ENCODE measurements around the gene THOC2. TPM values are rescaled to one million over a fixed set of nuclear protein-coding genes. Genes with fewer than 3 reads are reported as not detected.
"Not testable (repeated sequence)": the region's sequence is repeated elsewhere in the genome, so short reads cannot be mapped to it uniquely, and the experiment has no call there.

THOC2 gene, protein sequence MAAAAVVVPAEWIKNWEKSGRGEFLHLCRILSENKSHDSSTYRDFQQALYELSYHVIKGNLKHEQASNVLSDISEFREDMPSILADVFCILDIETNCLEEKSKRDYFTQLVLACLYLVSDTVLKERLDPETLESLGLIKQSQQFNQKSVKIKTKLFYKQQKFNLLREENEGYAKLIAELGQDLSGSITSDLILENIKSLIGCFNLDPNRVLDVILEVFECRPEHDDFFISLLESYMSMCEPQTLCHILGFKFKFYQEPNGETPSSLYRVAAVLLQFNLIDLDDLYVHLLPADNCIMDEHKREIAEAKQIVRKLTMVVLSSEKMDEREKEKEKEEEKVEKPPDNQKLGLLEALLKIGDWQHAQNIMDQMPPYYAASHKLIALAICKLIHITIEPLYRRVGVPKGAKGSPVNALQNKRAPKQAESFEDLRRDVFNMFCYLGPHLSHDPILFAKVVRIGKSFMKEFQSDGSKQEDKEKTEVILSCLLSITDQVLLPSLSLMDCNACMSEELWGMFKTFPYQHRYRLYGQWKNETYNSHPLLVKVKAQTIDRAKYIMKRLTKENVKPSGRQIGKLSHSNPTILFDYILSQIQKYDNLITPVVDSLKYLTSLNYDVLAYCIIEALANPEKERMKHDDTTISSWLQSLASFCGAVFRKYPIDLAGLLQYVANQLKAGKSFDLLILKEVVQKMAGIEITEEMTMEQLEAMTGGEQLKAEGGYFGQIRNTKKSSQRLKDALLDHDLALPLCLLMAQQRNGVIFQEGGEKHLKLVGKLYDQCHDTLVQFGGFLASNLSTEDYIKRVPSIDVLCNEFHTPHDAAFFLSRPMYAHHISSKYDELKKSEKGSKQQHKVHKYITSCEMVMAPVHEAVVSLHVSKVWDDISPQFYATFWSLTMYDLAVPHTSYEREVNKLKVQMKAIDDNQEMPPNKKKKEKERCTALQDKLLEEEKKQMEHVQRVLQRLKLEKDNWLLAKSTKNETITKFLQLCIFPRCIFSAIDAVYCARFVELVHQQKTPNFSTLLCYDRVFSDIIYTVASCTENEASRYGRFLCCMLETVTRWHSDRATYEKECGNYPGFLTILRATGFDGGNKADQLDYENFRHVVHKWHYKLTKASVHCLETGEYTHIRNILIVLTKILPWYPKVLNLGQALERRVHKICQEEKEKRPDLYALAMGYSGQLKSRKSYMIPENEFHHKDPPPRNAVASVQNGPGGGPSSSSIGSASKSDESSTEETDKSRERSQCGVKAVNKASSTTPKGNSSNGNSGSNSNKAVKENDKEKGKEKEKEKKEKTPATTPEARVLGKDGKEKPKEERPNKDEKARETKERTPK (N-terminal part only)
- 100 to 1,000 TPM in 3 of 4 donors, 10 to 100 TPM in 1; 96.7 to 143 (median 125) TPM for polyA plus RNA-seq (ENCODE audit: insufficient read length in 4 of 4)

DNA sequence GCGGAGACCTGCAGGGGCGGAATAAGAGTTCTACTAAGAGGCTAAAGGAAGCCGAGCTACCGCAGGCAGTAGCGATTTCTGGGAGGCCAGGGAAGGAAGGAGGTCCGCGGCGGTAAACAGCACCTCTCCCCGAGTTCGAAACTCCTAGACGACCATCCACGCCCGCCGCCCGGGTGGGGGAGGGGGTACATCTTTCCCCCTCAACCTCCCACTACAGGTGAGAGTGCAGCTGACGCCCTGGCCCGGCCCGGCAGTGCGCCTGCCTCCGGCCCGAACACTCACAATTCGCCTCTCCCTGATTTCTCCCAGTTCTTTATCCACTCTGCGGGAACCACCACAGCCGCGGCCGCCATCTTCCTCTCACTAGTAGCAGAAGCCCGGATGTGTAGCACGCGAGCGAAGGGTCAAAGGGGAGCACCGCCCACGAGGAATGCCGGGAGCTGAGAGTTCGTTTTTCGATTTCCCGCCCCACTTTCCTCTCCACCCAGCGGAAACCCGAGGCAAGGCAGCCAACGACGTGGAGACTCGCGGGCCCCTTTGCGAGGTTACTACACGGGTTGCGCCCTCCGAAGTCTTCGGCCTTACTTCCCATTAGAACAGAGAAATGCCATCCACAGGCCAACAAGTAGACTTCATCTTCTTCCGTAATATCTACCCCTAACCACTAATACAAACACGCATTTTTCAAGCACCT is at the start of gene THOC2:
THOC2 (minus strand) TSS at position 383 of the 694 bp plus-strand sequence; CDS start at position 353, 30 bp downstream.
- peak; percentile 39 to 75 (median 68) for DNase-seq (ENCODE audit: low read depth in 4 of 4, low spot score in 2 of 4)

DNA sequence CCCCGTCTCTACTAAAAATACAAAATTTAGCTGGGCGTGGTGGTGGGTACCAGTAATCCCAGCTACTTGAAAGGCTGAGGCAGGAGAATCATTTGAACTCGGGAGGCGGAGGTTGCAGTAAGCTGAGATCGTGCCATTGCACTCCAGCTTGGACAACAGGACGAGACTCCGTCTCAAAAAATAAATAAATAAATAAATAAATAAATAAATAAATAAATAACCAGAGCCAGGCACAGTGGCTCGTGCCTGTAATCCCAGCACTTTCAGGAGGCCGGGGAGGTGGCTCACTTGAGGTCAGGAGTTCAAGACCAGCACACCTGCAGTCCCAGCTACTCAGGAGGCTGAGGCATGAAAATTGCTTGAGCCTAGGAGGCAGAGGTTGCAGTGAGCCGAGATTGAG is 48.9 kb upstream of the THOC2 start:
- not testable (repeated sequence) for DNase-seq (ENCODE audit: low read depth in 4 of 4, low spot score in 2 of 4)

DNA sequence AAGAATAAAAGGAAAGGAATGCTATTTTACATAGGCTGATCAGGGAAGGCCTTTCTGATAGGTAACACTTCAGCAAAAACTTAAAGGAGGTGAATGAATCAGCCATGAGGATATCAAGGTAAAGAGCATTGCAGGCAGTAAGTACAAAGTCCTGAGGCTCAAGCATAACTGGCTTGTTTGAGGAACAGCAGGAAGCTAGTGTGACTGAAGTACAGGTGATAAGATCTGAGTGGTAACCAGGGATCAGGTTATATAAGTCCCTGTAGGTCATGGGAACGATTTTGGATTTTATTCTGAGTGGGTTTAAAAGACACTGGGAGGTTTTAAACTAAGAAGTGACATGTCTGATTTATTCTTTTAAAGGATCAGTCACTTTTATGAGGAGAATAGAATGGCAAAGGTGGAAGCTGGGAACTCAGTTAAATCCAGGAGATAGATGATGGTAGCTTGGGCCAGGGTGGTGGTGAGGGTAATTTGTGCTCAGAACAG is 47.1 kb upstream of the THOC2 start:
- no peak for DNase-seq (ENCODE audit: low read depth in 4 of 4, low spot score in 2 of 4)

DNA sequence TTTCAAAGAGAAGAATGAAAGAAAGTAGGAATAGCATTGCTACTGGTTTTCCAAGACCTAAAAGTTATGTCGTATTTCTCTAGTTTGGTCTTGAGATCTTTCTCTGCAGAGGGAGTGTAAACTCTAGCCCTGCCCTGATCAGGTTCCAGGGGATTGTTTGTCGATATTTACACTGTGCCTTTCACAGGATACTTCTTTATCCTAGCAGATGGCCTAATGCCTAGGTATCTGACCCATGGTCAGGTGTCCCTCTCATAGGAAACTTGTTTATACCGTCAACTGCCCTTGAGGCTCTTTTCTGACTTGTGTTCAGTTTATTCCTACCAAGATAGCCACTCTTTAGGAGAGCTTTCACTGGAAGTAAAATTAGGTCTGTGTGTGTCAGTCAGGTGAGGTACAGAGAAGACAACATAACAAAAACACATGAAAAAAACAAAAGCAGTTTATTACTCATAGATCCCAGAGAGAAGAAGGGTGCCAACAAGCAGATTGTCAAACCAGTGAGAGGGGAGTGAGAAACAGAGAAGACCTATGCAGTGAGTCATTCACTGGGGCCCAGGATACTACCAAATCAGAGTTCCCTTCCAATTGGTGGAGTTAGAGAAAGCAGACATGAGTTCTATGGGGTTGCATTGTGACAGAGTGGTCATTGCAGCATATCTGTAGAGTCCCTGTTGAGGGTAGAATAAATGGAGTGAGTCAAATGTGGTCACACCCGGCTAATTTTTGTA is 40.6 kb upstream of the THOC2 start:
- no peak for DNase-seq (ENCODE audit: low read depth in 4 of 4, low spot score in 2 of 4)

DNA sequence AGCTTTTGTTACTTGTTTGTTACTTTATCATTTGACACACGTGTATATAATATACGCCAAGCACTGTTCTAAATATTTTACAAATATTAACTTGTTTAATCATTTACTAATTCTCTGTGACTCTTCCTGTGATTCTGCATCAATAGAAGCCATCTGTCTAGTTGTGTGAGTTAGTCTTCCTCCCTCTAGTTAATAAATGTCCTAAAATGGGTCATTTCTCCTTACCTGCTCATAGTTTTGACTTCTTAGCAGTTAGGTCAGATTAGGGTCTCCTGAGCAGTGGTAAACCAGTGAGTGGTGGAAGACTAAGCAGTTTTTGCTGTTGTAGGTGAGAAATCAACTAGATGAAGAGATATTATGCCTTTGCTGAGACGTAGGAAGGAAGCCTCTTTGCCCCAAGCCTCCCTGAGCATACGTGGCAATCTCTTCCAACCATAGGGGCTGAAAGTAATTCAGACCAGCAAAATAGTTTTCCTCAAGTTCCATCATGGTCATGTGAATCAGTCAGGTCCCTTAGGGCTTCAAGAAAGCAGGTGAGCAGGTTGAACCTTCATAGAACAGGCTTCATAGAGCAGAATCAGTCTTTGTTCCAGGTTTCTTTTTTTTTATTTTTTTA is 38.7 kb upstream of the THOC2 start:
- DNase-seq (ENCODE audit: low read depth in 4 of 4, low spot score in 2 of 4): no peak

DNA sequence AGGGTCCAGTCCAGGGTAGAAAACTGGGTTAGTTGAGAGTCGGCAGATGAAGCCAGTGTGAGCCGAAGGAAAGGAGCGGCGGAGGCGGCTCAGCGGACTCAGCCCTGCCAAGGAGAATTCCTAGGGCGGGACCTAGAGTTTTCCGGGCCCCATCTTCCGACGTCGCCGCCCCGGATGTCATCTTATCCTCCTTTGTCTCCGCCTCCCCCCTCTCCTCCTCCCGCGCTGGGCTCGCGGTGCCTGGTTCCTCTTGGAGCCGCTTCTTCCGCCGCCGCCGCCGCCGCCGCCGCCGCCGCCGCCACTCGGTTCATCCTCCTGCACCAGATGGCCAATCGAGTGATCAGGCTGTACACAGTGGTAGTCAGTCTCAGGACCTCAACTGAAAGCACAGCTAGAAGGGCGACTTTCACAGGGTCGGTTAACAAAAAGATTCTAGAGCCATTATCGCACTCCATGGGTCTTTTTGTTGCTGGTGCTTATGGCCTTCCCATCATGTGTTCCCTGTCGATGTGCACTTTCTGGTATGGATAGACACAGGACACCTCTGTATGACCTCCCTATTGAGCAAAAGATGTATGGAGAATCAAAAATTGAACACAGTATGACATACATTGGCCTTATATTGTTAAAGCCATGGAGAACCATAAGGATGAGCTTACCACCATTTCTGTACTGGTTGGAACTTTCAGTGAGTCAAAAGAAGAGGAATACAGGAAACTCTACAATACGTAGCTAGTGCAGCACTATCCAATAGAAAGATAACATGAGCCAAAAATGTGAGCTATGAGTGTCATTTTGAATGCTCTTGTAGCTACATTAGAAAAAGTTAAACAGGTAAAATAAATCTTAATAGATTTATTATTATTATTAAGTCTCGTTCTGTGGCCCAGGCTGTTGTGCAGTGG is 32.4 kb upstream of the THOC2 start:
- DNase-seq (ENCODE audit: low read depth in 4 of 4, low spot score in 2 of 4): peak in 3 of 4 donors; percentile 39 to 59 (median 45)

DNA sequence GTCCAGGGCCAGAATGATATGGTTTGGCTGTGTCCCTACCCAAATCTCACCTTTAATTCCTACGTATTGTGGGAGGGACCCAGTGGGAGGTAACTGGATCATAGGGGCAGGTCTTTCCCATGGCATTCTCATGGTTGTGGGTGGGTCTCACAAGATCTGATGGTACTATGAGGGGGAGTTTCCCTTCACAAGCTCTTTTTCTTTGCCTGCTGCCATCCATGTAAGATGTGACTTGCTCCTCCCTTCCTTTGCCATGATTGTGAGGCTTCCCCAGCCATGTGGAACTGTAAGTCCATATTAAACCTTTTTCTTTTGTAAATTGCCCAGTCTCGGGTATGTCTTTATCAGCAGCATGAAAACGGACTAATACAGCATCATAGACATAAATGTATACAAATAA is 27.0 kb upstream of the THOC2 start:
- DNase-seq (ENCODE audit: low read depth in 4 of 4, low spot score in 2 of 4): not testable (repeated sequence)

DNA sequence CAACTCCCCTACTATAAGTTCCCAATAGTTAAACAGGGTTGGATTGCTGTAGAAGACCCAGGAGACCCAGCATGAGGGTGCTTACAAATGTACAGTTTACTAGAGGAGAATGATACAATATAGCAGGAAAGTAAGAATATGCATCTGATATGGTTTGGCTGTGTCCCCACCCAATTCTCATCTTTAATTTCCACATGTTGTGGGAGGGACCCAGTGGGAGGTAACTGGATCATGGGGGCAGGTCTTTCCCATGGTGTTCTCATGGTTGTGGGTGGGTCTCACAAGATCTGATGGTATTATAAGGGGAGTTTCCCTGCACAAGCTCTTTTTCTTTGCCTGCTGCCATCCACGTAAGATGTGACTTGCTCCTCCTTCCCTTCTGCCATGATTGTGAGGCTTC is 24.9 kb upstream of the THOC2 start:
- DNase-seq (ENCODE audit: low read depth in 4 of 4, low spot score in 2 of 4): not testable (repeated sequence)

DNA sequence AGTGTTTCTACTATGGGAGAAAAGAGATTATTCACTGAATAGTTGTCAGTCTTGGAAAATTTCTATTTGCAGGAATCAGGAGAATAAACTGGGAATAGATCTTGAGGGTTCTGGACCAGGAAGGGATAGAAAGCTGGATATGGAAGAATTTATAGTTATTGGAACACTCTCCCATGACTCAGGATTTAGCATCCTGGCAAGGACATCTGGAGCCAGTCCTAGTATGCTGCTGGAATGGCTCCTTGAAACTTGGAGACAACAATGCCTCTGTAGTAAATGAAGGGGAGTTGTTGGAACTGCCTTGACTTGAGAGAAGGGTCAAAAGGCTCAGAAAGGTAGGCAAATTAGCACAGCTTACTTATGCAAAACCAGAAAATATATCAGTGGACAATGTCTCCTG is 23.5 kb upstream of the THOC2 start:
- DNase-seq (ENCODE audit: low read depth in 4 of 4, low spot score in 2 of 4): no peak

DNA sequence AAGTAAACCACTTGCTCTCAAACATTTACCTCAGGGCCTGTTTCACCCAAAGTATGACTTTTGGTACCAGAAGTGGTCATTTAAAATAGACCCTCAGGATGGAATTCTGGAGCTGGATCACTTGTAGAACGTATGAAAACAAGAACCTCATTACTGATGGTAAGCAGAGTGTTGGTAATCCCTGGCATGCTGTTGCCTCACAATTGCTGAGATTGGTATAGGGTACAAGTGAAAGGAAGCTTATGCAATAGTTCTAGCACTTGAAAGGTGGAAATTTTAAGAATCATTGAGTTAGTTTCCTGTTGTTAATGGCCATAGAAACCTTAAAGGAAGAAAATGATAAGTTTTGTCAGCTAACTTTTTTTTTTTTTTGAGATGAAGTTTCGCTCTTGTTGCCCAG is 22.3 kb upstream of the THOC2 start:
- no peak for DNase-seq (ENCODE audit: low read depth in 4 of 4, low spot score in 2 of 4)

DNA sequence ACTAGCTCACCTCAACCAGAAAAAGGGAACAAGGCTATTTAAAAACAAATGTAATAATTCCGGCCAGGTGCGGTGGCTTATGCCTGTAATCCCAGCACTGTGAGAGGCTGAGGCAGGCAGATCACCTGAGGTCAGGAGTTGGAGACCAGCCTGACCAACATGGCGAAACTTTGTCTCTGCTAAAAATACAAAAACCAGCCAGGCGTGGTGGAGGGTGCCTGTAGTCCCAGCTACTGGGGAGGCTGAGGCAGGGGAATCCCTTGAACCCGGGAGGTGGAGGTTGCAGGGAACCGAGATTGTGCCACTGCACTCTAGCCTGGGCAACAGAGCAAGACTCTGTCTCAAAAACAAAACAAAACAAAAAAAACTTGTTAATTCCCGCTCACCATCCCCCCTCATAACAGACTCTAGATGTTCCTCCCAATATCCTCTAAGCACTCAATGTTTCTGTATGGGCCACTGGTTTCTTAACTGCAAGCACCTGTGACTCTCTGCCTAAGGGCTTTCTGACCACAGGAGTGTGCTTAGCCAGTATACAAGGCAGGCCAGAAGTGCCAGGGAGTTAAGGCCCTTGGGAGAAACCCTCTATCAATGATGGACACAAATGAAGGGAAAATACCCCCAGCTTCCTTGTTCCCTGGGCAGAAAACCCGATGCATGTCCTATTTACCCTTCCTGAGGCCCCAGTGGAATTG is 21.0 kb upstream of the THOC2 start:
- DNase-seq (ENCODE audit: low read depth in 4 of 4, low spot score in 2 of 4): no peak

DNA sequence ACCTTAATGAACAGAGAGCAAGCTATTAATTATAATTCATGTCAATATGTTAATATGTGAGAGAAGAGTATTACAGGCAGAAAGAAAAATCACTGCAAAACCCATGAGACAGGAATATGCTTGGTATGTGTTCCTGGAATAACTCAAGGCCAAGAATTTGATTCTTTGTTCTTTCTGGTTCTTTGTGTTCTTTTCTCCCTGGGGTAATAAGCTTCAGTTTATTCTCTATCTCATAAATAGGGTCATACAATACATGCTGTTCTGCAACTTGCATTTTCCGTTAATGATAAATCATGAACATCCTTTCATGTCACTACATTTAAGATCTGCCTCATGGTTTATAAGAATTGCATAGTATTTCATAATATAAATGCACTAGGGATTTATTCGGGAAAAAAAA is 16.8 kb upstream of the THOC2 start:
- no peak for DNase-seq (ENCODE audit: low read depth in 4 of 4, low spot score in 2 of 4)

DNA sequence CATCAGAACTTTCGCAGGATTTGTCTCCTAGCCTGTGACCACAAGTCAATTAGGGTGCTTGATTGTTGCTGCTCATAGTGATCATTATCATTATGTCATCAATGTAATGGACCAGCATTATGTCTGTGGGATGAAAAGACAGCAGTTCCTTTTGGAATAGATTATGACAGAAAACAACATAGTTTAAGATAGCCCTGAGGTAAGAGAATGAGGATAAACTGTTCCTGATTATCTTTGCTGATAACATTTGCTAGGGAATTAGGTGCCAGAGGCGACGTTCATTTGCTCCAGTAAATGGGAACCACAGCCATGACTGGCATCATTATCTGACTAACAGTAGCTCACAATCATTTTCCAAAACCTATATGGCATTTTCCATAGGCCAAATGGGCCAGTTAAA is 12.7 kb upstream of the THOC2 start:
- no peak for DNase-seq (ENCODE audit: low read depth in 4 of 4, low spot score in 2 of 4)

DNA sequence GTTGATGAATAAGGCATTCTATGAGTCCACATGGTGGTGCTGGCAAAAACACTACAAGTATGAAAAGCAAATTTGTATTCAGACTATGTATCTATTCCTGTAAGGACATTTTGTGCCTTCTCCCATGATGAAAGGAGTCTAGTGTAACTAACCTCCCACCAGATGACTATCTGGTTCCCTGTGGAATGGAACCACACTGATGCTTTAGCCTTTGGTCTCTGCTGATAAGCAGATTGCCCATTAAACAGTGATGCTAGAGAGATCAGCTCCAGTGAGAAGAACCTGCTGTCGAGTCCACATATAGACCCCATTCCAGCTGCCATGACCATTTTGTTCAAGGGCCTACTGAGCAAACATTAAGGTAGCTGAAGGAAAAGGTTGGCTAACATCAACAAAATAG is 10.5 kb upstream of the THOC2 start:
- DNase-seq (ENCODE audit: low read depth in 4 of 4, low spot score in 2 of 4): no peak

DNA sequence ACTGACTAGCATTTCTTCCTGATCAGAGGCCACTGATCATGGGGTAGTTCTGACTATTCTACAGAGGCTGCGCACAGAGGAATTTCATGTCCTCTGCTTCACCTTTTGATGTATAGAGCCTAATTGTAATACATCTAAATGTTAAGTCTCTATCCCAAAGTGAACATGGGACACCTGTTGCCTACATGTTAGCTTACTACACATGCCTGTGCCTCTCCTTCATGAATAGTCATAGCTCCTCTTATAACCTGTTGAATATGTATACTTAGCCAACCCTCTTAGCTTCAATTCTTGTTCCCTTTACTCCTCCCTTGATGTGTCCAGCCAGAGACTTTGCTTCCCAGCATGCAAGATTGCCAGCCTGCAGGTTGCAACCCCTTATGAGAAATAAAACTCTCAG is 9.6 kb upstream of the THOC2 start:
- DNase-seq (ENCODE audit: low read depth in 4 of 4, low spot score in 2 of 4): no peak

DNA sequence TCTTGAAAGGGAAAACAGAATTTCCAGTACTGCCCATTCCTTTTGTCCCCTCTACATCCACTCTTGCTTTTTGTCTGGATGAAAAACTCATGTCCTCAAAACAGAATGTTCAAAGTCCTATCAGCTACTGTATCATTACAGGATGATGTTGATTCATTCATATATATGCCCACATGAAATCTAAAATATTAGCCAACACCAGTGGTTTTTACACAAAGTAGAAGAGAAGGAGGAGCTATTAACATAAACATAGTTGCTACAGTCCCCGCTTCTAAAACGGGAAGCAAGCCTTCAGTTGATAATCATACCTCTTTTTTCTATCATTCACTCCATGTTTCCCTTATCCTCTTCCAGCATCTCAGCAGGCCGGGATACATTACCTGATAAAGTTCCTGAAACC is 7.7 kb upstream of the THOC2 start:
- no peak for DNase-seq (ENCODE audit: low read depth in 4 of 4, low spot score in 2 of 4)

DNA sequence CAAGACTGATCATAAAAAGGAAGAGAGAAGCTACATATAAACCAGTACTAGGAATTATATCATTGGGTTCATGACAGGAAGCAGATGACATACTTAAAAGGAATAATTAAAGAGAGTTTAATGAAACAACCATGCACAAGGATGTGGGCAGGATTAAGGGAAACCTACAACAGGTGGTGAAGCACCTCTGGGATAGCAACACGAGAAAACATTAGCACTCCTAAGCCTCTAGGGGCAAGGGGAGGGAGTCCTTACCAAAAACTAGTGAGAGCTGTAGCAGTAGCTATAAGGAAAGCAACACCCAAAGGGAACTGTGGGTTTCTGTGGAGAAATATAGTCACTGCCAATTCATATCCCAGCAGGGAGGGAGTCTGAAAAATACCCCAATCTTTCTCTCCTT is 7.2 kb upstream of the THOC2 start:
- DNase-seq (ENCODE audit: low read depth in 4 of 4, low spot score in 2 of 4): no peak
